HG03060 (cell line): ENCODE measurements around the gene ZNF208.
"Not testable (repeated sequence)": the region's sequence is repeated elsewhere in the genome, so short reads cannot be mapped to it uniquely, and the experiment has no call there.

Experiments used
- ATAC-seq: cut with Tn5 transposase; IDR thresholded peaks from one replicate; pipeline ENCODE4 v1.9.1; 2021; ENCODE audit warnings: low read depth, moderate number of reproducible peaks; ENCODE audit not compliant: unreplicated experiment

Gene ZNF208

DNA sequence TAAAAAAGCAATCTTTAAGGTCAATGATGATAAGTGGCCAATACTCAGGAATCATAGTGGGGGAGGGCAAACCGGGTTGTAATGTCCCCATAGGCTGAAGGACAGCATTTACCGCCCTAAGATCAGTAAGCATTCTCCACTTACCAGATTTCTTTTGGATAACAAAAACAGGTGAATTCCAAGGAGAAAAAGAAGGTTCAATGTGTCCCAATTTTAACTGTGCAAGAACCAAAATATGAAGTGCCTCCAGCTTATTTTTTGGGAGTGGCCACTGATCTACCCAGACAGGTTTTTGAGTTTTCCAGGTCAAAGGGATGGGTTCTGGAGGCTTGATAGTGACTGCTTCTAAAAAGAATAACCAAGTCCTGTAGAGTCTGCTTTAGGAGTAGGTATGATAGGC lies 125.2 kb downstream of the ZNF208 start:
- not testable (repeated sequence) for ATAC-seq

DNA sequence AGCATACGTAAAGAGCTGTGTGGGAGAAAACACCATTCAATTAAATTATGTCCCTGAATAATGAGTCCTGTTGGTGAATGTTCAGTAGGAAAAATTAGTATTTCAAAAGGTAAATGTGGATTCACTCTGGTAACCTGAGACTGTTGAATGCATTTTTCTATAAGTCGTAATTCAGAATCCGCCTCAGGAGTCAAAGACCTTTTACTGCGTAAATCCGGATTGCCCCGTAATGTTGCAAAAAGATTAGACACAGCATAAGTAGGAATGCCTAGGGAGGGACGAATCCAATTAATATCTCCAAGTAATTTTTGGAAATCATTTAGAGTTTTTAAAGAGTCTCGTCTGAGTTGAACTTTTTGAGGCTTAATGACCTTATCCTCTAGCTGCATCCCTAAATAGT lies 126.0 kb downstream of the ZNF208 start:
- not testable (repeated sequence) for ATAC-seq

DNA sequence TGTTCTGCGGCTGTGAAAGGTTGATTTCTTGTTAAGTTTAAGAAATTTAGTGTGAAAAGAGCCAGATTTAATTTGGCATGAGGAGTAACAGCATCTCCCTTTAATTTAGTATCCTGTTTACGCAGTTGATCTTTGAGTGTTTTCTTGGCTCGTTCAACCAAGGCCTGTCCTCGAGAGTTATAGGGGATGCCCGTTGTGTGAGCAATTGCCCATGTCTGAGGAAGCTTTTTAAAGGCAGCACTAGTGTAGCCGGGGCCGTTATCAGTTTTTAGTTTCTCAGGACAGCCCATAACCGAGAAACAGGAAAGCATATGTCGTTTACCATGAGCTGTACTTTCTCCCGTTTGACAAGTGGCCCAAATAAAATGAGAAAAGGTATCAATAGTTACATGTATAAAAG lies 127.2 kb downstream of the ZNF208 start:
- no peak for ATAC-seq
